K562 (cell line): ENCODE data around the gene LMAN2L. TPM values are rescaled to one million over a fixed set of nuclear protein-coding genes. Genes with fewer than 3 reads are reported as not detected.

Source experiments
- ATAC-seq: fragments of 200-7000 bp; cut with Tn5 transposase; 3 replicates; pipeline ENCODE4 v1.9.1; 2020; ENCODE audit warnings: moderate library complexity
- BruUV-seq: library from RNA; stranded (reverse); fragments of 400-500 nt; replicated peaks from 2 replicates; lab custom pipeline; 2021; lab: Mats Ljungman, UMichigan
- CTCF ChIA-PET: fragments of 300-600 bp; formaldehyde crosslinking; extraction: SDS; loops from one replicate; lab custom pipeline; 2021; ENCODE audit warnings: low intra/inter-chr PET ratio; lab: Yijun Ruan, JAX
- POLR2A ChIA-PET: fragments of 300-600, 350-650 bp; sonication (Branson Sonifier 250); formaldehyde crosslinking; extraction: SDS; loops from one replicate; lab custom pipeline; 2021; ENCODE audit warnings: antibody characterized with exemption, inconsistent platforms; lab: Yijun Ruan, JAX
- DNase-seq, 4 experiments: peaks; one replicate each; pipeline versions ENCODE4 v3.0.0 to v3.0.0-alpha.2; 2011 to 2018; ENCODE audit warnings: low spot score in 3 of 4, mixed read lengths in 3 of 4; ENCODE audit errors: extremely low read depth in 1 of 4
- FAIRE-seq: peaks from 2 replicates; lab custom pipeline; 2011; peaks lifted over from hg19 to GRCh38; lab: Jason Lieb, UNC
- H2AFZ ChIP-seq: 2 replicates; pipeline ENCODE4 v1.6.0; 2011; ENCODE audit warnings: low read depth, low read length, control low read depth, inconsistent platforms
- H3K27ac ChIP-seq: fragments of 200-600 bp; 3 replicates; pipeline ENCODE4 v1.8.0; 2011; ENCODE audit warnings: low read depth, mild to moderate bottlenecking, control low read depth, inconsistent platforms, low read length, moderate library complexity, mixed read lengths; ENCODE audit errors: extremely low read depth
- H3K27me3 ChIP-seq, 2 experiments: fragments of 300-600 bp in 1 of 2; 2 replicates in 1 of 2; 3 replicates in 1 of 2; pipeline versions ENCODE4 v1.6.0 to v1.8.0; 2011; ENCODE audit warnings: inconsistent platforms in 2 of 2, low read length in 2 of 2, mild to moderate bottlenecking in 1 of 2, mixed read lengths in 1 of 2, moderate library complexity in 1 of 2; ENCODE audit not compliant: control insufficient read depth in 2 of 2, insufficient read depth in 2 of 2
- H3K36me3 ChIP-seq: fragments of 300-600 bp; 3 replicates; pipeline ENCODE4 v1.8.0; 2011; ENCODE audit warnings: mild to moderate bottlenecking, low read length, inconsistent platforms; ENCODE audit not compliant: control insufficient read depth, insufficient read depth
- H3K4me1 ChIP-seq, 2 experiments: fragments of 200-600 bp in 1 of 2; replicated peaks in 1 of 2; 2 replicates in 1 of 2; 3 replicates in 1 of 2; pipeline versions ENCODE4 v1.5.1 to v1.8.0; 2011; ENCODE audit warnings: inconsistent platforms in 2 of 2, low read length in 2 of 2, mild to moderate bottlenecking in 1 of 2, mixed read lengths in 1 of 2, moderate library complexity in 1 of 2; ENCODE audit not compliant: control insufficient read depth in 2 of 2, insufficient read depth in 2 of 2
- H3K4me2 ChIP-seq: 2 replicates; pipeline ENCODE4 v1.6.1; 2011; ENCODE audit warnings: low read length, control low read depth, inconsistent platforms, mixed read lengths; ENCODE audit not compliant: insufficient read depth
- H3K4me3 ChIP-seq: fragments of 200-600 bp; sonication (generic), shearing (Covaris generic); 2 replicates; pipeline ENCODE4 v1.5.1; 2016; ENCODE audit warnings: control low read depth, inconsistent platforms
- H3K79me2 ChIP-seq: fragments of 200-600 bp; 3 replicates; pipeline ENCODE4 v1.8.0; 2011; ENCODE audit warnings: low read length, inconsistent platforms; ENCODE audit not compliant: control insufficient read depth, insufficient read depth
- H3K9ac ChIP-seq, 2 experiments: 2 replicates each; pipeline versions ENCODE4 v1.6.0 to v1.6.1; 2011; ENCODE audit warnings: low read depth in 2 of 2, low read length in 2 of 2, control low read depth in 1 of 2, inconsistent platforms in 1 of 2, mild to moderate bottlenecking in 1 of 2, mixed read lengths in 1 of 2; ENCODE audit not compliant: insufficient read depth in 1 of 2
- H3K9me1 ChIP-seq: one replicate; pipeline ENCODE4 v1.6.0; 2011; ENCODE audit warnings: inconsistent platforms, mild to moderate bottlenecking, low read length, moderate library complexity; ENCODE audit not compliant: control insufficient read depth, insufficient read depth
- H3K9me3 ChIP-seq: replicated peaks from 2 replicates; pipeline ENCODE4 v1.5.1; 2011; ENCODE audit warnings: low read depth, low read length, inconsistent platforms; ENCODE audit not compliant: control insufficient read depth, insufficient read depth
- H4K20me1 ChIP-seq: replicated peaks from 2 replicates; pipeline ENCODE4 v1.6.1; 2011; ENCODE audit warnings: low read length, inconsistent platforms, mixed read lengths; ENCODE audit not compliant: control insufficient read depth, insufficient read depth
- E2F5 ChIP-seq: sonication (generic); formaldehyde crosslinking; IDR thresholded peaks from 2 replicates; pipeline ENCODE4 v1.8.0; 2022; ENCODE audit warnings: mild to moderate bottlenecking, missing genetic modification reagents
- LEF1 ChIP-seq: fragments of 450-650 bp; IDR thresholded peaks from 2 replicates; pipeline ENCODE4 v1.6.1; 2016; ENCODE audit warnings: mild to moderate bottlenecking
- NCOA6 ChIP-seq: fragments of 450-650 bp; IDR thresholded peaks from 2 replicates; pipeline ENCODE4 v1.6.1; 2017; ENCODE audit warnings: mild to moderate bottlenecking
- PML ChIP-seq: IDR thresholded peaks from 2 replicates; pipeline ENCODE4 v1.6.1; 2012; ENCODE audit warnings: low read length, inconsistent platforms
- RBM34 ChIP-seq: fragments of 200-400 bp; formaldehyde crosslinking; IDR thresholded peaks from 2 replicates; pipeline ENCODE4 v1.6.1; 2018; ENCODE audit warnings: low read length, borderline replicate concordance; ENCODE audit not compliant: insufficient read depth
- SNIP1 ChIP-seq: fragments of 450-650 bp; IDR thresholded peaks from 2 replicates; pipeline ENCODE4 v1.7.1; 2017; ENCODE audit warnings: low read depth, mild to moderate bottlenecking
- STAT6 ChIP-seq: sonication (generic); formaldehyde crosslinking; IDR thresholded peaks from 2 replicates; pipeline ENCODE4 v1.8.1; 2023; ENCODE audit warnings: mild to moderate bottlenecking, missing genetic modification reagents
- TCF15 ChIP-seq: fragments of 250-450 bp; sonication (Bioruptor Pico); IDR thresholded peaks from 2 replicates; pipeline ENCODE4 v1.8.0; 2022; ENCODE audit warnings: moderate library complexity, mild to moderate bottlenecking, inconsistent platforms
- XRCC4 ChIP-seq: IDR thresholded peaks from one replicate; pipeline ENCODE4 v1.6.1; 2011; ENCODE audit not compliant: insufficient read depth, insufficient read length; ENCODE audit errors: extremely low read depth
- ZFX ChIP-seq: sonication (generic); formaldehyde crosslinking; IDR thresholded peaks from 2 replicates; pipeline ENCODE4 v1.8.0; 2022; ENCODE audit warnings: mild to moderate bottlenecking, missing genetic modification reagents, moderate library complexity
- ZKSCAN1 ChIP-seq: fragments of 150-350 bp; IDR thresholded peaks from 2 replicates; pipeline ENCODE4 v1.6.1; 2016; ENCODE audit warnings: low read depth, low read length
- ZNF79 ChIP-seq: fragments of 250-450 bp; sonication (Bioruptor Pico); IDR thresholded peaks from 2 replicates; pipeline ENCODE4 v1.4.0; 2020; ENCODE audit warnings: low read depth, mild to moderate bottlenecking, moderate library complexity
- WGBS: fragments of 100-300 bp; shearing (Covaris generic); methylation state at CpG from one replicate; pipeline ENCODE4 v1.1.6; 2016; ENCODE audit warnings: low coverage, mixed read lengths; ENCODE audit not compliant: insufficient coverage; ENCODE audit errors: missing lambda C conversion rate; 5-methylcytosine and 5-hydroxymethylcytosine counted together
- in situ Hi-C: fragments of 300-500 bp; cut with MboI; formaldehyde crosslinking; loops from 4 replicates; pipeline ENCODE4 v1.15.0; 2018; ENCODE audit warnings: inconsistent platforms, mixed read lengths
- intact Hi-C: fragments of 100-400 bp; cut with micrococcal nuclease; formaldehyde crosslinking; loops from 2 replicates; pipeline ENCODE4 v1.14.2; 2022
- polyA plus RNA-seq, 8 experiments: library from polyadenylated mRNA; depleted of rRNA in 4 of 8; stranded (reverse) in 5 of 8; unstranded in 3 of 8; fragments of >200 nt; fragmentation: Nextera tagmentation in 2 of 8; fragmentation: Illumina TruSeq in 1 of 8; extraction: Ambion mirVana in 2 of 8; extraction: Trizol in 1 of 8; gene quantifications; 2 replicates each; pipeline versions ENCODE4 v1.2.1 to v1.2.3, GENCODE V29; 2011 to 2014; ENCODE audit warnings: inconsistent platforms in 1 of 8, missing spikeins in 1 of 8
- total RNA-seq, 7 experiments: library from RNA; depleted of rRNA in 6 of 7; stranded (reverse); fragments of >200 nt in 6 of 7; fragmentation: Illumina TruSeq in 2 of 7; extraction: Trizol in 2 of 7; gene quantifications; 2 replicates each; pipeline versions ENCODE4 v1.2.1 to v1.2.3, GENCODE V29; 2011 to 2021; ENCODE audit warnings: low replicate concordance in 1 of 7
- TF ChIP-seq, protein P1 (sequence below): fragments of 450-650 bp; conservative IDR thresholded peaks from 2 replicates; pipeline ENCODE4 v1.6.1; 2016; ENCODE audit warnings: missing genetic modification characterization, low read depth, mild to moderate bottlenecking, missing compliant biosample characterization, moderate library complexity
- TF ChIP-seq, protein P2 (sequence below): IDR thresholded peaks from 2 replicates; pipeline ENCODE4 v1.6.1; 2011; ENCODE audit not compliant: insufficient read length; ENCODE audit errors: extremely low read depth

The LMAN2L gene
- total and polyA plus RNA-seq, 9 of the 15 experiments (the other 6 are each of a cell fraction or from before 2014, with no cell fraction given) = 7.2 to 37.7 (median 12.5) TPM

DNA sequence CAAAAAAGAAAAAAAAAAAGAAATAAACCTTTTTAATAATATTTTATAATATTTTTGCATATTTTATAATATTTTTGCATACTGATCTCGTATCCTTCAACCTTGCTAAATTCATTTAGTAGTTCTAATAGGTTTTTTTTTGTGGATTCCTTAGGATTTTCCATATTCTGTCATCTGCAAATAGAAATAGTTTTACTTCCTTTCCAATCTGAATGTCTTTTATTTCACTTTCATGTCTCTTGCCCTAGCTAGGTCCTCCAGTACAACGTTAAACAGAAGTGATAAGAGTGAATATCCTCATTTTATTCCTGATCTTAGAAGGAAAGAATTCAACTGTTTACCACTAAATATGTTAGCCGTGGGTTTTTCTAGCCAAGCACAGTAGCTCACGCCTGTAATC is 13.7 kb downstream of the LMAN2L start:
- no peaks in the 10 kb centered on the region for H3K9me3 ChIP-seq
- no peak overlapping the region for H3K4me3 ChIP-seq
- H3K9me1 ChIP-seq = no peaks in the 10 kb centered on the region
- H3K27me3 ChIP-seq = no peaks in the 10 kb centered on the region
- H3K27ac ChIP-seq = no peak overlapping the region
- no peaks in the 10 kb centered on the region for H3K4me1 ChIP-seq
- H3K4me2 ChIP-seq = no peak overlapping the region
- ChIA-PET POLR2A (interaction anchor here (0.8 kb wide), 1 partner anchor 21 kb away, joined by 3 read pairs; no protein-coding TSS in a partner anchor), CTCF (no interaction called here)
- no TSS peak for BruUV-seq
- in situ Hi-C loops (no loop called here), intact Hi-C loops (no loop called here)
- 82% methylated on average over 4 of the region's 4 CpGs for WGBS
- FAIRE-seq (no peak), DNase-seq (no peak)
- H3K36me3 ChIP-seq = peaks cover 26% of the 10 kb centered on the region; the same call in 2 of the 3 replicates
- H3K9ac ChIP-seq = no peak overlapping the region
- TF ChIP-seq, protein P1, sequence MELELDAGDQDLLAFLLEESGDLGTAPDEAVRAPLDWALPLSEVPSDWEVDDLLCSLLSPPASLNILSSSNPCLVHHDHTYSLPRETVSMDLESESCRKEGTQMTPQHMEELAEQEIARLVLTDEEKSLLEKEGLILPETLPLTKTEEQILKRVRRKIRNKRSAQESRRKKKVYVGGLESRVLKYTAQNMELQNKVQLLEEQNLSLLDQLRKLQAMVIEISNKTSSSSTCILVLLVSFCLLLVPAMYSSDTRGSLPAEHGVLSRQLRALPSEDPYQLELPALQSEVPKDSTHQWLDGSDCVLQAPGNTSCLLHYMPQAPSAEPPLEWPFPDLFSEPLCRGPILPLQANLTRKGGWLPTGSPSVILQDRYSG = no peak
- TF ChIP-seq, protein P2, sequence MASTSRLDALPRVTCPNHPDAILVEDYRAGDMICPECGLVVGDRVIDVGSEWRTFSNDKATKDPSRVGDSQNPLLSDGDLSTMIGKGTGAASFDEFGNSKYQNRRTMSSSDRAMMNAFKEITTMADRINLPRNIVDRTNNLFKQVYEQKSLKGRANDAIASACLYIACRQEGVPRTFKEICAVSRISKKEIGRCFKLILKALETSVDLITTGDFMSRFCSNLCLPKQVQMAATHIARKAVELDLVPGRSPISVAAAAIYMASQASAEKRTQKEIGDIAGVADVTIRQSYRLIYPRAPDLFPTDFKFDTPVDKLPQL = no peak
- TF ChIP-seq PML (no peak), ZKSCAN1 (no peak), ZNF79 (CRISPR knock-in tag) (no peak), STAT6 (CRISPR knock-in tag) (no peak), E2F5 (no peak), LEF1 (no peak), SNIP1 (no peak), NCOA6 (no peak), RBM34 (no peak), TCF15 (CRISPR knock-in tag) (no peak), ZFX (CRISPR knock-in tag) (no peak), XRCC4 (no peak)
- TF ChIP-seq, all 486 proteins: peak for 0
- ATAC-seq = no peak
- Histone ChIP-seq H4K20me1 (no peaks in the 10 kb centered on the region), H3K79me2 (no peaks in the 10 kb centered on the region), H2AFZ (no peak overlapping the region)
